Ovary (tissue), 3 donors: ENCODE results near the gene MACIR.

ENCODE experiments used
- CTCF ChIP-seq, 3 donors: fragments of 450-650 bp in 2 of 3; fragments of 200-600 bp in 1 of 3; IDR thresholded peaks; one replicate each; pipeline versions ENCODE4 v1.5.1 to v1.8.0; 2016 to 2022; ENCODE audit warnings: antibody characterized with exemption in 3 of 3, mild to moderate bottlenecking in 1 of 3
- EP300 ChIP-seq: sonication (generic); formaldehyde crosslinking; IDR thresholded peaks from one replicate; pipeline ENCODE4 v1.6.1; 2017; ENCODE audit warnings: antibody characterized with exemption
- POLR2A ChIP-seq: fragments of 450-650 bp; IDR thresholded peaks from one replicate; pipeline ENCODE4 v1.6.1; 2017; ENCODE audit warnings: antibody characterized with exemption, mild to moderate bottlenecking, moderate library complexity
- donor health status: DM: no; HTN: no; CAD: no.

GRCh38 chr5:103234239-103234975 lies 24.2 kb upstream of the MACIR start:
- TF ChIP-seq CTCF (IDR thresholded peaks at IDR 0.05) (no peak), POLR2A (no peak), EP300 (no peak)
